NCI-H2107 treated with DMSO at 0.1 percent for 48 hours (cell line): ENCODE data around the gene ZSCAN20.
A peak's percentile ranks its signal among the peaks of the same experiment; 100 is the strongest.

ENCODE experiments used
- DNase-seq: peaks from one replicate; lab custom pipeline; 2025; ENCODE audit not compliant: unreplicated experiment; lab: John Stamatoyannopoulos, UW

The ZSCAN20 gene

DNA sequence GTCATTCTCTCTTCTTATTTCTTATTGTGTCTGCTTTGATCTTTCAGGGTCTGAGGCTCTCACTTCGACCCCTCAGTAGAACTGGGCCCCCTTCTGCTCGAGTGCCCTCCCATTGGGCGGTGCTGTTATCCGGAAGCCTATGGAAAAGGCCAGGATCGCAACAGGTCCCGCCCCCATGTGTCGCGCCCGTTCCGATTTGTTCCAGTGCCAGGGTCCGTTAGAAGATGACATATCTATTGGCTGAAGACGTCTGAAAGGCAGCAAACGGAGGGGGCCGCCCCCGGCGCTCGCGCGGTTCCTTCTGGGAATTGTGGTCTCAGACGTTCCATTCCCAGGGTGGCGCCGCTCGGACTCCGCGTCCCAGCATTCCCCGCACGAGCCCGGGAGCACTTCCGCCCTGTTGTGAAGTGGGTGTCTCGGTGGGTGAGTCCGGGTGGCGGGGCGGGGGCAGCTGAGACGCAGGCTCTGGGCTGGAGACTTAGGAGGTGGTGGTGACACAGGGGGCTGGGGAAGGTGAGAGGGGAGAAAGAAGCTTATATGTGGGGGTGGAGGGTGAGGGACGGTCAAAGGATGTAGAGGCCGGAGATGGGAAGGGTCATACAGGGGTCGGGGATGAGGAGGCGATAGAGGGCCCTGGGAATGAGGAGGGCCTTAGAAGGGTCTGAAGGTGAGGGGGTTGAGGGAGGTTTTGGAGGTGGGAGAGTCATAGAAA is at the start of gene ZSCAN20:
TSS of gene ZSCAN20 (plus strand) at position 377 of the 712 bp plus-strand sequence. CDS start 6,644 bp downstream, outside the sequence.
- peak; percentile 99 for DNase-seq

DNA sequence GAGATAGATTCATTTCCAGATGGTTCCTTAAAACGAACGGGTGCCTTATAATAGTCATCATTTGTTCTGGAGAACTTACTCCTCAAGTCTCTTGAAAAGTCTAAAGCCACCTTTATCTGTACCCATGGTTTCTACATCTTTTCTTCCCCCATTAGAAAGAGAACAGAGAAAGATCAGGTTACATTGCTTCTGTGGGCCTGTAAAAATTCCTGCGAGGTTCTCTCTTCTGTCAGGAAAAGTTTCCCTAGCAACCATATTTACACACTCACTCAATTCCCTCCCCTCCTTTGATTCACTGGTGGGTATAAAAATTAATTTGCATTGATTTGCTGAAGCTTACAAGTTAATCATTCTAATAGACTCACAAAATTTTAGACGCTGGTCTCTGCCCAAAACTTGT is 48.2 kb upstream of the ZSCAN20 start:
- DNase-seq = no peak

DNA sequence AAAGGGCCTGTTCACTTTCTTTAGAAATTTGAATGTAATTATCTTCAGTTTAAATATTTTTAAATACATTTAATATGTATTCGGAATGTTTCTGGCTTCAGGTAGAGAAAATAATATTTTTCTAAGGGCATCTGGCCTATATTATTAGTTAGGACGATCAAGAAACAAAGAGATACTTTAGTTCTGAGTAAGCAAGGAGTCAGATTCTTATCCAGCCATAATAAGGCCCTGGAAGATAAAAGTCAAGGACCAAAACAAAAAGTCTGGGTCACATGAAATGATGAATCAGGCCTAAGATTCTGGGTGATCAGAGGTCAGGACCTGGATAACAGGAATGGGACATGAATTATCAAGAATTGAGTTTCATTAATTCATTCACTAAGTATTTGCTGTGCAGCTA is 47.8 kb upstream of the ZSCAN20 start:
- no peak for DNase-seq

DNA sequence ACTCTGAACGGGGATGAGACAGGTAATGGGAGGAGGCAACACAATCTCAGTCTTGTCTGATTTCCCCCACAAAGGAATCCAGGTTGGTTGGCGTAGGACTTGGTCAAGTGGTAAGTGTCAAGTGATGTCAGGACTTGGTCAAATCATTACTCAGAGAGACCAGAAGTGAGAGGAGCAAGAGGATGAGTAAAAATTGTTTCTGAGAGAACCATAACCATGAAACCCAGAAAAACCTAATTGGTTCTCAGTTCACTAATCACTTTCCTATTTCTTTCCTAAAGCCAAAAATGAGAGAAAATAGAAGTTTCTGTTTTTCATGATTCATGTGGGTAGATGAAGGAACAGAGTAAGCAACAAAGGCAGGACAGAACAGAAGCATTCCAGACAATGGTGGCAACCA is 46.5 kb upstream of the ZSCAN20 start:
- no peak for DNase-seq

DNA sequence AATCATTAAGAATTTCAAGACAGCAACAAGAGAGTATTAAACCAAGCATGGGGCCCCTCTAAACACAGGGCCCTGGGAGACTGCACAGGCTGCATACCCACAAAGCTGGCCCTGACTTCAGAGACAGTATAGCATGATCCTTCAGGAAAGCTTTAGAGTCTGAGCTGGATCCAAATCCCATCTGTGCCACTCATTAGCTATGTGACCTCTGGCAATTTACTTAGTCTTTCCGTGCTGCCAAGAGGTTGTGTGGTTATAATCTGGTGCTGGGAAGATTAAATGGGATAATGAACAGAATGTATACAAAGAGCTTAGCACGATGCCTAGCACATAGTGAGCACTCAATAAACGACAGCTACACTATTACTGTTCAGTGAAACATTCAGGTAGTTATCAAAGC is 45.5 kb upstream of the ZSCAN20 start:
- DNase-seq = no peak

DNA sequence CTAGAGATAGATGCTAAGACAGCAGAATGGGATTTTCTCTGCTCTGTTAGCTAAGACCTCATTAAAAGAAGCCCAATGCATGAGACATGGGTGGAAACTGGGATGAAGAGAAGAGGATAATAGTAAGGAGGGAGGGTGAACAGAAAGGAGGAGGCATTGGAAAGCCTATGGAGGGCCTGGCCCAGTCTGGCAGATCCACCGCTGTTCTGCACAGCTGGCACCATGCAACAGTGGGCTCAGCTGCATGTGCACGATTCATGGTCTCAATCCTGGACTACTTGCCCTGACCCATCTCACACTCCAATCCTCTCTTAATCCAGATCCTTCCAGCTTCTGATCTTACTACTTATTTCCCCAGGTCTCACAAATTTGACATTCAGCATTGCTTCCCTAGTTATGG is 43.8 kb upstream of the ZSCAN20 start:
- DNase-seq = no peak

DNA sequence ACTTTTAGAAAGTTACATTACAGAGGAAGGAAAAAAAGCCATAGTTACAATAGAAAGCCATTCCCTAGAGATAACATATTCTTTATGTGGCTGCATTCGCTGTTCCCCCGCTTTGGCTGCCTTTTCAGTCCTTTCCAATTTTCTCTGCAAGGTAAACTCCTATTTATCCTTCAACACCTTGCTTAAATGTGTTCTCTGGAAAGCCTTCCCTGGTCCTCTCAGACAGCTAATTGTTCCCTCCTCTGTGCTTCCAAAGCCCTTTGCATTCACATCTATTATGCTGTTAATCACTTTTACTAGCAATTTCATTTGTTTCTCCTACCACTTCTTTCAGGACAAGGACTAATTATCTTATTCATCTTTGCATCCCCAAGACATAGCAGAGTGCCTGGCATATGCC is 43.1 kb upstream of the ZSCAN20 start:
- DNase-seq = no peak

DNA sequence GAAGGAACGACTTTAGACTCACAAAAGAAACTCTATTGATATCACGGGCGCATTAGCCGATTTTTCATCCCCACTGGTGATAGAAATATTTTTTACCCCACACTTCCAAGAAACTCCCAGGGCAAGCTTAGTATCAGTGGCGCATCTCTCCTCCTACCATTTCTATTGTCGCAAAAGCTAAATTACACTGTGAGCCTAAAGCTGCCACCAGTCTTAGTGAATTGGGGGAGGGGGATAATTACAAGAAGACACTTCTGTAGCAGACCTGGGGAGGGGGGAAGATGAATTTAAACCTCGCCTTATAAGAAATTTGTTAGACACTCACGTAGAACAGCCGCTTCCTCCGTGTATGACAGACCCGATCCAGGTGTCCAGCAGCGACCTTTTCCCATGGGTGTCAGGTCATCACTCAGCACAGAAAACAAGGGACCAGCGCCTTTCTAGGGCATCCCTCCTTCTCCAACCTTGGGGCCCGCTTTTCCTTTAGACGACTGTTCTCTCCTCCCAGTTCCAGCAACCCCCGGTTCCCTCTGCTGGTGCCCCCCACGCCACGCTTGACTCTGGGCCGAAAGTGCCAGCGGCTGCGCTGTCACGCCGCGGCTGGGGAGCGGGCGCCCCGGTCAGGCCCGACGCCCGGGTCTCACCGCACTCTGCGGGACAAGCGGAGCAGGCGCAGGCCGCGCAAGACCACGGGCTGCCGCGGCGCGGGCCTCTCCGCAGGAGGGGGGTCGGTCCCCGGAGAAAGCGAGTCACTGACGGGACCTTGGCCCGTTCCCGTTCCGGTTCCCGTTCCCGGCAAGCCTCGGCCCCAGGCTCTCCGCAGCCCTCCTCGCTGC is 42.4 kb upstream of the ZSCAN20 start:
- DNase-seq = peak; percentile 7

DNA sequence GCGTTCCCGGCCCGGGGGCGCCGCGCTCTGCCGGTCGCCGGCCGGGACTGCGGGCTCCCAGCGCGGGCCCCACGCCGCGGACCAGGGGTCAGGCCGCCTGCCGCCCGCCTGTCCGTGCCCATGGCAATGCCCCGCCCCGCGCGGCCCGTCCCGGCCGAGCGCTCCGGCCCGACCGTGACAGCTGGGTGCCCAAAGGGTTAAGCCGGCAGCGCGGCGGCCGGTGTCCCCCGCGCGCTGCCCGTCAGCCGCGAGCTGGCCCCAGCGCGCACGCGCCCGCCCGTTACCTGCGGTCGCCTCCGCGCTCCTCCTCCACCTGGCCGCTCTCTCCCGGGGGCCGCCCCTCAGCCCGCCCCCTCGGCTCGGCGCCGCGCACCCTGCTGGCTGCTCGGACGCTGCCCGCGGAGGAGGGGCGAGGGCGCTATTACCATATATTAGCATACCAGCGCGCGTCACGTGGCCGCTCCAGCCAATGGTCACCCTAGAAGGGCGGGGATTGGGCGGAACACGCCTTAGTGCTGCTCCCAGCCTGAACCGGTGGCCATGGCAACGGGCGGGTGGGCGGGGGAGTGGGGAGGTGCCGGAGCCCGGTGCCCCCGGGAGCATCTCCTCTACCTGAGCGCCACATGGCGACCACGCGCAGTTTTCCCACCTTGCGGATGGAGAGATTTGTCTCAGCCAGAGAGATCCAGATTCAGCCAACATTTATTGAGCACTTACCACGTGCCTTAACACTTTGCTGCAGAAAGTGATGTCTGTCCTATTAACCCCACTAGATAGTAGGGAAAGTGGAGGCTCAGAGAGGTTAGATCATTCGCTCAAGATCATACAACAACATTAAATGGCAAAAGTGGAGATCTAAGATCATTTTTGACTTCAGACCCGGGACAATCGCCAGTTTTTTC is 41.5 kb upstream of the ZSCAN20 start, which contains the start of gene PHC2:
TSS of gene PHC2 (minus strand) at position 404 of the 902 bp plus-strand sequence. CDS start 55,556 bp downstream, outside the sequence.
- DNase-seq = peak; percentile 96

DNA sequence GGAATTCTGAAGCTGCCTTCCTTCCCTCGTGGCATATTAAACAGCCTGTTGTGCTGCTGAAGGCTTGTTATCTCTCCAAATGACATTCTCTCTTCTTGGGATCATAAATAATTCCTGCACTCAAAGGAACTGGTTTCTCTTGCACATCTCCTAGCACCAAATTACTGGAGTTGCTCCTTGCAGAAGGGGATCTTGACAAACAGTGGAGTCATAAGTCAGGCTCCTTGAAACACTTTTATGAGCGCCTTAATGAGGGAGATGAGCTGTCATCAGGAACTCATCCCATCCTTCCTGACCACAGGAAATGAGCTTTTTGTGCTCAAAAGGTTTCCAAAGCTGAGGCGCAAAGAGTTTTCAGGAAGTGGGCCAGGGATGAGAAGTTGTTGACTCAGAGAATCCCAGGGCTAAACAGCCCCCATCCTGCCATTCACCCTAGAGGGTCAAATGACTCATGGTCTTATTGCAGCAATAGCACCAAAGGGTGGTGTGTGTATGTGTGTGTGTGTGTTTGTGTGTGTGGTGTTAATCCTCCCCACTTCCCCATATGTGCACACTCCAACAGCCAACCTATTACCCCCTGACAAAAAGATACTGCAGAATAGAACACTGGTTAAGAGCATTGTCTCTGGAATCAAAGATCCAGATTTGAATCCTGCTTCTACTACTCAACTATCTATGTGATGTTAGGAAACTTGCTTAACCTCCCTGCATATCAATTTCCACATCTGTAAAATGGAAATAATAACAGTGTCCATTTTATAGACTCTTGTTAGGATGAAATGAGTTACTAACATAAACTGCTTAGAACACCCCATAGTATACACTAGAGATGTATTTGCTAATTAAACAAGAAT is 38.7 kb upstream of the ZSCAN20 start:
- DNase-seq = no peak

DNA sequence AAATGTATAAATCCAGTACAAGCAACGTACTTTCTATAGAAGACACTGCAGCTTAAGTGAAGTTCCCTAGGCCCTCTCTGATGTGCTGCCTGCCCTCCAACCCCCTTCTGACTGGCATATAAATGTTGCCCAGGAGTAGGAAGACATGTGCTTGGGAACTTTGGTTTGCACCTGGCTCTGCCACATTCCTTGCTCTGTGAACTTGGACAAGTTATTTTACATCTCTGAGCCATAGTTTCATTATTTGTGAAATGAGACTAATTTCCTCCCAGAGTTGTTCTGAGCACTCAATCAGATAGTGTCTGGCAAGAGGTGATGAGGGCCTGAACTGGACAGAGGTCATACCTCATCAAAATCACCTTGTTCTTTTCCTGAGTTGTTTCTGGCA is 38.1 kb upstream of the ZSCAN20 start:
- no peak for DNase-seq

DNA sequence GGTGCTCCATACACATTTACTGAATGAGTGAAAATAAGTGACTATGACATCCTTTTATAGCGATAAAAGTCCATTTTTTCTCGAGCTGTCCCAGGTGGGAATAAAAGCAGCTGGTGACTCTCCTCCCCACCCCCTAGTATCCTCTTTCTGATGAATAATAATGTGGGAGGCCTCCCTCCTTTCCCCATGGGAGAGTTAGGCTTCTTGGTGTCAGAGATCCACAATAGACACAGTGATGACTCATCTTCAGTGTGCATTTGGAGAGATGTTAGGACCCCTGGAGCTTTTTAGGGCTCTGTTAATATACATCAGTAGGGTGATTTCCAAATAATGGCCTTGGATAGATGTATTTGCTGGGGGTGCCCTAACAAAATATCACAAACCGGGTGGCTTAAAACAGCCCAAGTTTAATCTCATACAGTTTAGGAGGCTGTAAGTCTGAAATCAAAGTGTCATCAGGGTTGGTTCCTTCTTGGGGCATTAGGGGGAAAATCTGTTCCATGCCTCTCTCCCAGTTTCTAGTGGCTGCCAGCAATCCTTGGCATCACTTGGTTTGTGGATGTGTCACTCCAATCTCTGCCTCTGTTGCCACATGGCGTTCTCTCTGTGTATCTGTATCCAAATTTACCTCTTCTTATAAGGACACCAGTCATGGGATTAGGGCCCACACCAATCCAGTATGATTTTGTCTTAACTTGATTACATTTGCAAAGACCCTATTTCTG is 37.2 kb upstream of the ZSCAN20 start:
- DNase-seq = no peak

DNA sequence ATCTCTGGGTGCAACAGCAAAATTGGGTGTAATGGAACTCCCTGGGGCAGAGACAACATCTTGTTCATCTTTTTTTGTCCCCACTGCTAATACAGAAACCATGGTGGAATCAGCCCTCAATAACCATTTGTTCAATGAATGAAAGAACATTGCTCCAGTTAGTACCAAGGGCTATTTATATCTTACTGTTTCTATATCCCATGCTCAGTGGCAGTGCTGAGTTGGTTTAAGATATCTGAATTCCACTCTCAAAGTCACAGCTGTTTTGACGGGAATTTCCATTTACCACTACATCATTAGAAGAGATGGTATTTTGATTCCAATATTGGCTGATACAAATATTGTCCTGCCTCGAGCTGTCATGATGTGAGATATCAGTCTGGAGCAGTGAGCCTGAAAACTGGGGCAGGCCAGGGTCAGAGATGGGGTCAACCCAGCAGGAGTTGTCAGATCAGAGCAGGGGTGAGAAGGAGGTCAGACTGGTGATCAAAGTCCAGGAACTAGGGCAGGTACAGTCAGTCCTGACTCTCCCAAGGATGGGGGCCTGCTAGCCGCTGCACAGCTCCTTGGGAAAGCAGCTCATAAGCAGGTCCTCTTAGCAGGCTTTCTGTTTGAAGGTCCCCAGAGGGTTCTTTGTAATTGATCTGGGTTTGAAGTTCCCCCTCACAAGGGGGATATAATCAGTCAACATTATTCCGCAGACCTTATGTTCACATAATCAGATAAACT is 35.7 kb upstream of the ZSCAN20 start:
- DNase-seq = no peak

DNA sequence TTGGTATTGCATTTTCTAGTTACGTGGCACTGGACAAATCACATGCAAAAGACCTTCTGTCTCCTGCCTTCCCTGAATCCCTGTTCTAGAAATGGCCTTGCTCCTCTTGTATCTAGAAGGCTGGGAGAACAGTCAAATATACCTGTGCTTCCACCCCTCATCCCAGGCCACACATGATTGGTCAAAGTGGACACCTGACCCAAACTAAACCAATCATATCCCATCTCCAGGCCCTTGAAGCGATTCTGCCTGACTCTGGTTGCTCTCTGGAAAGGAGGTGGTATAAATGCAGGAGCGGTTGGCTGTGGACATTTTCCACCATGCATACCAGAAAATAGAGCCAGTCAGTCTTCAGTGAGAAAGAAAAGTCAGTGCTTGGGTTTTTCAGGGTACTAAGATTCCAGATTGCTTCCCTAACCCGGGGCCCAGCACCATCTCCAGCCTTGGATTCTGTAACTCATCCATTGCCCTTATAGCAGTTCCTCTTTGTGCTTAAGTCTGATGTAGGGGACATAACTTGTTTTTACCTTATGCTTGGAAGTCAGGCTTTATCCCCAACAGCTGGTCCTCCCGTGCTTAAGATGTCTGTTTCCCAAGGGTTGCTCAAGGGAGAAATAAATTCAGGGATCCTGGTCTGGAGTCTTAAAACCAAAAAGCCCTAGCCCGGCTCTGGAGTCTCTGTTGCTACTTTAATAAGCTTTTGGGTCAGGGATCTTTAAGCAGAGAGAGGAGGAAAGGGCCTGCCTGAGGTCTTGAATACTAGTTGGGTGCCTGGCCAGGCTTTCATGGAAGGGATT is 33.9 kb upstream of the ZSCAN20 start:
- DNase-seq = no peak

DNA sequence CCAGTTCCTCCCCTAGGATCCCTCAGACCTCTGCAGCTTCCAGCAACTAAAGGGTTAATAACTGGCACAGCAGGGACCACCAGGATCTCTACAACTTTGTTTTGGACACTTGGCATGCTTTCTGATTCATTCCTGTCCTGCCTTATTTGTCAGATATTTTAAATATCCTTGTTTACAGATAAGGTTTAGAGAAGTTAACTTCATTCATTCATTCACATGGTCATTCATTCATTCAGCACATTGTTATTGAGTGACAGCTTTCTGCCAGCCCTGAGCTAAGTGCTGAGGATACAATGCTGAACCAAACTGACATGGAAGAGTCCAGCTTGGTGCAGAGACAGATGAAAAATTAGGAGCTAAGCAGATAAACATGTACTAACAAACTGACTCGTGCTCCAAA is 32.8 kb upstream of the ZSCAN20 start:
- no peak for DNase-seq

DNA sequence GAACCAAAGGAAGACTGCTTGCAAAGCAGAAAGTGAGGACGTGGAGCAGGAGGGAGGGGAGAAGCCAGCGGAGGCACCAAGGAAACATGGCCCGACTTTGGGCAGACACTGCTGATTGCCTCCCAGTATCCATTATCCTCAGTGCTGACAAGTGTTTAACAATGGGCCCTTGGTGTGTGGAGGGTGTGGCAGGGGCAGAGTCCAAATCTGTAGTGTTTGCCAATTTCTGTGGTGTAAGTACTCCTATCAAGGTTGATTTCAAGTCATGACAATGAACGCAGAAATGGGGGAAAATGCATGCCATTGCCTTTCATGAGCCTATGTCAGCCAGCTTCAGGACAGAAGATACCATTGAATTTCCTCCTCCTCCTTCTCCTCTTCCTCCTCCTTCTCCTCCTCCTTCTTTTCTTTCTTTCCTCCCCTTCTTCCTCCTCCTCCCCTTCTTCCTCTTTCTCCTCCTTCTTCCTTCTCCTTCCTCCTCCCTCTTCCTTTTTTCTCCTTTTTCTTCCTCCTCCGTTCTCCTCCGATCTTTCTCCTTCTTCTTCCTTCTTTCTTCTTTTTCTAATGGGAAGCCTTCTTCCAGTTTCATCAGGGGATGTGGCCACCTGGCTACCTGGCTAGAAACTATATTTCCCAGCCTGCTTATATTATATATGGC is 31.2 kb upstream of the ZSCAN20 start:
- no peak for DNase-seq

DNA sequence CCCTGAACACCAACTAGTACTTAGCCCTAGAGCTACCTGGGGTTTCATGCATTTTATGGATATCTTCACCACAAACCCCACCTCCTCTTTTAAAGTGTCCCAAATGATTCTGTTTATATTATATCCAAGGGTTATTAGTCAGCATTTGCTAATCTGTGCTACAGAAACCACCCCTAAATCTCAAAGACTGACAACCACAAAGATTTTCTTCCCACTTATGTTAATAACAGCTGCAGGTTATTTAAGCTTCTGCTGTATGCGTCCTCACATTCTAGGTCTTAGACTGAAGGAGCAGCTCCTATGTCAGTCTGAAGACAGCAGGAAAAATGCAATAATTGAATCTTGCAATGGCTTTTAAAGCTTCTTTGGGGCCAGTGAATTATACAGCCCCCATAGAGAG is 30.3 kb upstream of the ZSCAN20 start:
- DNase-seq = no peak
